ENCODE results near the gene SMIM3.

DNA sequence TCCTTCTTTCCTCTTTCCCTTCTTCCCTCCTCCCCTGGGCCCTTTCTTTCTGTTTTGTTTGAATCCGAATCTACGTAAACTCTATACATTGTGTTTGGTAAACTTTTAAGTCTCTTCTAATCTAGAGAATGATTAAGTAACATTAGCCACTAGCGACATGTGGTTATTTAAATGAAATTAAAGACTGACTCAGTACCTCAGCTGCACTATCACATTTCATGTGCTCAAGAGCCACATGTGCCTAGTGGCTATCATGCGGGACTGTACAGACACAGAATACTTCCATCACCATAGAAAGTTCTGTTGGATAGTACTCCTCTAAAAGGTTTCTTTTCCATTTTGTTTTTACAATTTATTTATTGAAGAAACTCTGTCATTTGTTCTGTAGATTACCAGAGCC is 48.7 kb upstream of the SMIM3 start:
- TF ChIP-seq, protein P1, sequence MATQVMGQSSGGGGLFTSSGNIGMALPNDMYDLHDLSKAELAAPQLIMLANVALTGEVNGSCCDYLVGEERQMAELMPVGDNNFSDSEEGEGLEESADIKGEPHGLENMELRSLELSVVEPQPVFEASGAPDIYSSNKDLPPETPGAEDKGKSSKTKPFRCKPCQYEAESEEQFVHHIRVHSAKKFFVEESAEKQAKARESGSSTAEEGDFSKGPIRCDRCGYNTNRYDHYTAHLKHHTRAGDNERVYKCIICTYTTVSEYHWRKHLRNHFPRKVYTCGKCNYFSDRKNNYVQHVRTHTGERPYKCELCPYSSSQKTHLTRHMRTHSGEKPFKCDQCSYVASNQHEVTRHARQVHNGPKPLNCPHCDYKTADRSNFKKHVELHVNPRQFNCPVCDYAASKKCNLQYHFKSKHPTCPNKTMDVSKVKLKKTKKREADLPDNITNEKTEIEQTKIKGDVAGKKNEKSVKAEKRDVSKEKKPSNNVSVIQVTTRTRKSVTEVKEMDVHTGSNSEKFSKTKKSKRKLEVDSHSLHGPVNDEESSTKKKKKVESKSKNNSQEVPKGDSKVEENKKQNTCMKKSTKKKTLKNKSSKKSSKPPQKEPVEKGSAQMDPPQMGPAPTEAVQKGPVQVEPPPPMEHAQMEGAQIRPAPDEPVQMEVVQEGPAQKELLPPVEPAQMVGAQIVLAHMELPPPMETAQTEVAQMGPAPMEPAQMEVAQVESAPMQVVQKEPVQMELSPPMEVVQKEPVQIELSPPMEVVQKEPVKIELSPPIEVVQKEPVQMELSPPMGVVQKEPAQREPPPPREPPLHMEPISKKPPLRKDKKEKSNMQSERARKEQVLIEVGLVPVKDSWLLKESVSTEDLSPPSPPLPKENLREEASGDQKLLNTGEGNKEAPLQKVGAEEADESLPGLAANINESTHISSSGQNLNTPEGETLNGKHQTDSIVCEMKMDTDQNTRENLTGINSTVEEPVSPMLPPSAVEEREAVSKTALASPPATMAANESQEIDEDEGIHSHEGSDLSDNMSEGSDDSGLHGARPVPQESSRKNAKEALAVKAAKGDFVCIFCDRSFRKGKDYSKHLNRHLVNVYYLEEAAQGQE (IDR thresholded peaks at IDR 0.05; ENCODE audit: insufficient read depth in 1 of 2, low read depth in 2 of 2, low read length in 2 of 2), result no peak
- TF ChIP-seq POLR2AphosphoS5 (IDR thresholded peaks at IDR 0.05; ENCODE audit: low read depth, low read length), result no peak
- TF ChIP-seq FOXP2 (optimal IDR thresholded peaks at IDR 0.05; ENCODE audit: borderline replicate concordance, extremely low read depth, extremely low read length, insufficient read depth), result no peak
- no peak for TF ChIP-seq TAF1 (IDR thresholded peaks at IDR 0.05; ENCODE audit: borderline replicate concordance, insufficient read depth, low read length)

Data from PFSK-1 (cell line).